Cardiac muscle cell (in vitro differentiated cells and primary cell): ENCODE data around the gene KCNH6. TPM values are rescaled to one million over a fixed set of nuclear protein-coding genes. Genes with fewer than 3 reads are reported as not detected.

Experiments used
- DNase-seq, 2 donors: peaks; one replicate each; pipeline versions ENCODE4 v3.0.0 to v3.0.0-alpha.2; 2010 to 2017; ENCODE audit warnings: low read depth in 1 of 2, low spot score in 1 of 2
- H3K27ac ChIP-seq: fragments of 200-600 bp; sonication (generic); 2 replicates; pipeline ENCODE4 v1.5.1; 2016
- H3K27me3 ChIP-seq: fragments of 200-600 bp; sonication (generic); 2 replicates; pipeline ENCODE4 v1.6.0; 2016; ENCODE audit warnings: control low read depth
- H3K36me3 ChIP-seq: fragments of 200-600 bp; sonication (generic); 2 replicates; pipeline ENCODE4 v1.5.1; 2016; ENCODE audit warnings: control low read depth
- H3K4me1 ChIP-seq: fragments of 200-600 bp; sonication (generic); 2 replicates; pipeline ENCODE4 v1.8.1; 2017; ENCODE audit warnings: low read depth, mild to moderate bottlenecking, mixed run types
- H3K4me3 ChIP-seq: fragments of 200-600 bp; sonication (generic); 2 replicates; pipeline ENCODE4 v1.5.1; 2016; ENCODE audit warnings: mild to moderate bottlenecking
- H3K9me3 ChIP-seq: fragments of 200-600 bp; sonication (generic); 2 replicates; pipeline ENCODE4 v1.5.1; 2017; ENCODE audit warnings: low read depth, mild to moderate bottlenecking, control low read depth
- CTCF ChIP-seq: IDR thresholded peaks from 2 replicates; pipeline ENCODE4 v1.5.1; 2012; ENCODE audit warnings: low read depth, mild to moderate bottlenecking, low read length
- polyA plus RNA-seq: library from polyadenylated mRNA; unstranded; fragments of >200 nt; fragmentation: Nextera tagmentation; extraction: Ambion mirVana; gene quantifications from 2 replicates; pipeline ENCODE4 v1.2.1, GENCODE V29; 2016
- total RNA-seq: library from RNA; depleted of rRNA; stranded (reverse); fragments of >200 nt; gene quantifications from 2 replicates; pipeline ENCODE4 v1.2.3, GENCODE V29; 2016

Gene KCNH6
- total and polyA plus RNA-seq, 2 experiments from 2014 or later, result 0.06 to 0.44 TPM

- Histone ChIP-seq H3K27ac (no peak overlapping the region), H3K4me1 (no peaks in the 10 kb centered on the region), H3K27me3 (no peaks in the 10 kb centered on the region), H3K36me3 (peaks cover 46% of the 10 kb centered on the region), H3K4me3 (no peak overlapping the region), H3K9me3 (no peaks in the 10 kb centered on the region)
- no peak for DNase-seq
- no peak for TF ChIP-seq CTCF
Measured at GRCh38 chr17:63587770-63588169, 64.6 kb downstream of the KCNH6 start.

GRCh38 chr17:63588797-63589196, 65.6 kb downstream of the KCNH6 start:
- Histone ChIP-seq H3K4me3 (no peak overlapping the region), H3K27me3 (no peaks in the 10 kb centered on the region), H3K4me1 (no peaks in the 10 kb centered on the region), H3K9me3 (no peaks in the 10 kb centered on the region), H3K27ac (no peak overlapping the region), H3K36me3 (peaks cover 40% of the 10 kb centered on the region)
- no peak for TF ChIP-seq CTCF
- no peak for DNase-seq

- DNase-seq, result no peak
- Histone ChIP-seq H3K27me3 (no peaks in the 10 kb centered on the region), H3K4me1 (no peaks in the 10 kb centered on the region), H3K27ac (no peak overlapping the region), H3K4me3 (no peak overlapping the region), H3K36me3 (peaks cover 40% of the 10 kb centered on the region), H3K9me3 (no peaks in the 10 kb centered on the region)
- TF ChIP-seq CTCF, result no peak
Measured at GRCh38 chr17:63589646-63590045, 66.5 kb downstream of the KCNH6 start.

- DNase-seq, result no peak
- TF ChIP-seq CTCF, result no peak
Measured at GRCh38 chr17:63592797-63593196, 69.6 kb downstream of the KCNH6 start.

GRCh38 chr17:63595132-63595531, 72.0 kb downstream of the KCNH6 start:
- Histone ChIP-seq H3K27me3 (no peaks in the 10 kb centered on the region), H3K4me1 (peaks cover 2% of the 10 kb centered on the region), H3K27ac (no peak overlapping the region), H3K9me3 (no peaks in the 10 kb centered on the region), H3K36me3 (peaks cover 15% of the 10 kb centered on the region), H3K4me3 (no peak overlapping the region)
- DNase-seq, result no peak
- TF ChIP-seq CTCF, result no peak

More at GRCh38 chr17:63592797-63593196, 69.6 kb downstream of the KCNH6 start:
- Histone ChIP-seq H3K4me3 (no peak overlapping the region), H3K27ac (no peak overlapping the region), H3K36me3 (peaks cover 34% of the 10 kb centered on the region), H3K9me3 (no peaks in the 10 kb centered on the region), H3K27me3 (no peaks in the 10 kb centered on the region), H3K4me1 (no peaks in the 10 kb centered on the region)

Other genes starting within 250 kb of the KCNH6 start
- gene CYB561, start 77.1 kb upstream of the KCNH6 start, total RNA-seq, result 7.4 and 11.3 TPM in 2 replicates
- 7.4 and 21.5 TPM in 2 replicates for gene CYB561, start 77.1 kb upstream of the KCNH6 start, polyA plus RNA-seq
- 2.1 and 3.2 TPM in 2 replicates for gene ACE, start 46.3 kb upstream of the KCNH6 start, total RNA-seq
- gene ACE, start 46.3 kb upstream of the KCNH6 start, polyA plus RNA-seq, result 1.8 and 2.5 TPM in 2 replicates
- 48.2 and 56.7 TPM in 2 replicates for gene DCAF7, start 27.1 kb downstream of the KCNH6 start, total RNA-seq
- 55.1 and 95.0 TPM in 2 replicates for gene DCAF7, start 27.1 kb downstream of the KCNH6 start, polyA plus RNA-seq
- gene TACO1, start 77.5 kb downstream of the KCNH6 start, total RNA-seq, result 25.6 and 34.1 TPM in 2 replicates
- gene TACO1, start 77.5 kb downstream of the KCNH6 start, polyA plus RNA-seq, result 41.3 and 54.9 TPM in 2 replicates
- 28.1 and 31.1 TPM in 2 replicates for gene MAP3K3, start 99.1 kb downstream of the KCNH6 start, total RNA-seq
- 26.5 and 31.9 TPM in 2 replicates for gene MAP3K3, start 99.1 kb downstream of the KCNH6 start, polyA plus RNA-seq
- 58.8 and 76.3 TPM in 2 replicates for gene LIMD2, start 176.8 kb downstream of the KCNH6 start, total RNA-seq
- gene LIMD2, start 176.8 kb downstream of the KCNH6 start, polyA plus RNA-seq, result 58.6 and 74.1 TPM in 2 replicates
- gene STRADA, start 218.4 kb downstream of the KCNH6 start, total RNA-seq, result 22.7 and 30.3 TPM in 2 replicates
- 43.2 and 53.1 TPM in 2 replicates for gene STRADA, start 218.4 kb downstream of the KCNH6 start, polyA plus RNA-seq